Subcutaneous adipose tissue (tissue), 4 donors: ENCODE results near the gene KLF1. TPM values are rescaled to one million over a fixed set of nuclear protein-coding genes. Genes with fewer than 3 reads are reported as not detected.

ENCODE experiments used
- total RNA-seq, 4 donors: library from RNA; depleted of rRNA; stranded (reverse); fragments of >200 nt; gene quantifications; one replicate each; pipeline ENCODE4 v1.1.0, GENCODE V29; 2016
- TF ChIP-seq, protein P1 (sequence below): fragments of 450-650 bp; IDR thresholded peaks from one replicate; pipeline ENCODE4 v1.5.1; 2016; ENCODE audit warnings: low read depth, mild to moderate bottlenecking, control low read depth, antibody characterized with exemption, moderate library complexity

The KLF1 gene
- total RNA-seq, 4 donors from 2014 or later = not detected

DNA sequence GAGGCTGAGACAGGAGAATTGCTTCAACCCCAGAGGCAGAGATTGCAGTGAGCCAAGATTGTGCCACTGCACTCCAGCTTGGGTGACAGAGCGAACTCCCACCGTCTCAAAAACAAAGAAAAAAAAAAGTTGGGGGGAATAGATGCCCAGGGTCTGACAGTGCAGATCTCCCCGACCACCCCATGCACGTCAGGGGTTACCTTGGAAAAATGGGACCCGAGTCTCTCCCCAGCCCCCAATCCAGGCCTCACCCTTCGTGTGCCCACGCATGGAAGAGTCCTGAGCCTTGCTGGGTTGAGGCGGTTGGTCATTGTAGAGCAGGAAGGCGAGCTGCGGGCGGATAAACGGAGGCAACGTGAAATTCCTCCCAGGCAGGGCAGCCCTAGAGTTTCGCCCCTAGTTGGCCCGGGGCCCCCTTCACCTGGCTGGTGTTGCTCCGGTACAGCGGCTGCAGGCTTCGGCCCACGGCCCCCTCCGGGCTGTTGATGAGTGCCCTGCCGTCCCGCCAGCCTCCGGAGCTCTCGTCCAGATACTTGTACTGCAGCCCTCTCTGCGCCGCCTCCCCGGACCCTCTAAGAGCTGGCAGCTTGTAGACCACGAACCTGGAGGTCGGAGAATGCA lies 6.3 kb downstream of the KLF1 start:
- TF ChIP-seq, protein P1, sequence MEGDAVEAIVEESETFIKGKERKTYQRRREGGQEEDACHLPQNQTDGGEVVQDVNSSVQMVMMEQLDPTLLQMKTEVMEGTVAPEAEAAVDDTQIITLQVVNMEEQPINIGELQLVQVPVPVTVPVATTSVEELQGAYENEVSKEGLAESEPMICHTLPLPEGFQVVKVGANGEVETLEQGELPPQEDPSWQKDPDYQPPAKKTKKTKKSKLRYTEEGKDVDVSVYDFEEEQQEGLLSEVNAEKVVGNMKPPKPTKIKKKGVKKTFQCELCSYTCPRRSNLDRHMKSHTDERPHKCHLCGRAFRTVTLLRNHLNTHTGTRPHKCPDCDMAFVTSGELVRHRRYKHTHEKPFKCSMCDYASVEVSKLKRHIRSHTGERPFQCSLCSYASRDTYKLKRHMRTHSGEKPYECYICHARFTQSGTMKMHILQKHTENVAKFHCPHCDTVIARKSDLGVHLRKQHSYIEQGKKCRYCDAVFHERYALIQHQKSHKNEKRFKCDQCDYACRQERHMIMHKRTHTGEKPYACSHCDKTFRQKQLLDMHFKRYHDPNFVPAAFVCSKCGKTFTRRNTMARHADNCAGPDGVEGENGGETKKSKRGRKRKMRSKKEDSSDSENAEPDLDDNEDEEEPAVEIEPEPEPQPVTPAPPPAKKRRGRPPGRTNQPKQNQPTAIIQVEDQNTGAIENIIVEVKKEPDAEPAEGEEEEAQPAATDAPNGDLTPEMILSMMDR = no peak

- TF ChIP-seq, protein P1 = no peak
These were observed 11.9 kb downstream of the KLF1 start for GRCh38 chr19:12875086-12875485.

GRCh38 chr19:12873891-12874745 lies 12.9 kb downstream of the KLF1 start:
- TF ChIP-seq, protein P1 = no peak

GRCh38 chr19:12872941-12873890 lies 13.8 kb downstream of the KLF1 start:
- TF ChIP-seq, protein P1 = no peak

- TF ChIP-seq, protein P1 = no peak
These were observed 14.7 kb downstream of the KLF1 start for GRCh38 chr19:12872255-12872654.

GRCh38 chr19:12871681-12872080 lies 15.3 kb downstream of the KLF1 start:
- TF ChIP-seq, protein P1 = no peak
